GM23338 (cell line): ENCODE measurements around the gene GGT7. TPM values are rescaled to one million over a fixed set of nuclear protein-coding genes. Genes with fewer than 3 reads are reported as not detected.

ENCODE experiments used
- ATAC-seq: fragments of 200-7000 bp; cut with Tn5 transposase; 3 replicates; pipeline ENCODE4 v1.9.1; 2020
- DNase-seq: peaks from one replicate; pipeline ENCODE4 v3.0.0-alpha.2; 2015; ENCODE audit warnings: low spot score
- H2AFZ ChIP-seq: fragments of 200-600 bp; sonication (generic); 2 replicates; pipeline ENCODE4 v1.8.0; 2016; ENCODE audit warnings: antibody characterized with exemption, mild to moderate bottlenecking, moderate library complexity
- H3F3A ChIP-seq: fragments of 200-600 bp; sonication (generic); replicated peaks from 2 replicates; pipeline ENCODE4 v1.8.0; 2017; ENCODE audit warnings: antibody characterized with exemption, mixed run types, low read depth
- H3K27ac ChIP-seq: fragments of 200-600 bp; sonication (generic); 2 replicates; pipeline ENCODE4 v1.6.1; 2016; ENCODE audit warnings: low read depth
- H3K27me3 ChIP-seq: fragments of 200-600 bp; sonication (generic); 2 replicates; pipeline ENCODE4 v1.8.0; 2016; ENCODE audit warnings: mild to moderate bottlenecking, mixed run types, moderate library complexity; ENCODE audit not compliant: insufficient read depth
- H3K36me3 ChIP-seq: fragments of 200-600 bp; sonication (generic); 2 replicates; pipeline ENCODE4 v1.8.0; 2016; ENCODE audit warnings: mild to moderate bottlenecking; ENCODE audit not compliant: insufficient read depth
- H3K4me1 ChIP-seq: fragments of 200-600 bp; sonication (generic); 2 replicates; pipeline ENCODE4 v1.8.0; 2016; ENCODE audit warnings: mild to moderate bottlenecking, moderate library complexity; ENCODE audit not compliant: insufficient read depth
- H3K4me2 ChIP-seq: fragments of 200-600 bp; sonication (generic); 2 replicates; pipeline ENCODE4 v1.7.1; 2017; ENCODE audit warnings: mixed run types
- H3K4me3 ChIP-seq: fragments of 200-600 bp; sonication (generic); 2 replicates; pipeline ENCODE4 v1.6.1; 2016; ENCODE audit warnings: mixed run types
- H3K79me2 ChIP-seq: fragments of 200-600 bp; sonication (generic); replicated peaks from 2 replicates; pipeline ENCODE4 v1.8.0; 2017; ENCODE audit warnings: mild to moderate bottlenecking; ENCODE audit not compliant: insufficient read depth
- H3K9me2 ChIP-seq: fragments of 200-600 bp; sonication (generic); 2 replicates; pipeline ENCODE4 v1.8.0; 2017; ENCODE audit not compliant: insufficient read depth
- H4K20me1 ChIP-seq: fragments of 200-600 bp; sonication (generic); replicated peaks from 2 replicates; pipeline ENCODE4 v1.8.0; 2017; ENCODE audit warnings: mild to moderate bottlenecking; ENCODE audit not compliant: insufficient read depth
- H3K27ac Mint-ChIP-seq: 2 replicates; pipeline ENCODE4 v1.8.0; 2020; ENCODE audit warnings: inconsistent platforms, mild to moderate bottlenecking, moderate library complexity, mixed read lengths
- H3K27me3 Mint-ChIP-seq: 3 replicates; pipeline ENCODE4 v1.8.0; 2022; ENCODE audit warnings: low read depth, mild to moderate bottlenecking, moderate library complexity, mixed read lengths, inconsistent platforms; ENCODE audit not compliant: insufficient read depth, poor library complexity
- H3K36me3 Mint-ChIP-seq: 3 replicates; pipeline ENCODE4 v1.8.0; 2021; ENCODE audit warnings: low read depth, mild to moderate bottlenecking, inconsistent platforms, moderate library complexity, mixed read lengths
- H3K4me1 Mint-ChIP-seq: 3 replicates; pipeline ENCODE4 v1.8.0; 2020; ENCODE audit warnings: mild to moderate bottlenecking, inconsistent platforms, mixed read lengths
- H3K4me3 Mint-ChIP-seq: 3 replicates; pipeline ENCODE4 v1.8.0; 2021; ENCODE audit warnings: moderate library complexity, mild to moderate bottlenecking, inconsistent platforms, mixed read lengths
- H3K9me3 Mint-ChIP-seq: 3 replicates; pipeline ENCODE4 v1.8.0; 2020; ENCODE audit warnings: moderate library complexity, mild to moderate bottlenecking, inconsistent platforms, mixed read lengths
- ETS1 ChIP-seq: IDR thresholded peaks from 2 replicates; pipeline ENCODE4 v1.6.1; 2016; ENCODE audit warnings: antibody characterized with exemption
- EZH2 ChIP-seq: fragments of 200-600 bp; sonication (generic); IDR thresholded peaks from one replicate; pipeline ENCODE4 v1.8.0; 2017; ENCODE audit warnings: antibody characterized with exemption, mild to moderate bottlenecking, low read depth; ENCODE audit not compliant: unreplicated experiment
- POLR2AphosphoS5 ChIP-seq: IDR thresholded peaks from 2 replicates; pipeline ENCODE4 v1.6.1; 2016; ENCODE audit warnings: antibody characterized with exemption, low read depth
- polyA plus RNA-seq: library from polyadenylated mRNA; unstranded; fragments of >200 nt; fragmentation: Nextera tagmentation; extraction: Ambion mirVana; gene quantifications from 2 replicates; pipeline ENCODE4 v1.2.1, GENCODE V29; 2016
- total RNA-seq: library from RNA; depleted of rRNA; stranded (reverse); fragments of >200 nt; shearing (Covaris generic); gene quantifications from 2 replicates; pipeline ENCODE4 v1.2.3, GENCODE V29; 2014
- TF ChIP-seq, protein P1 (sequence below): fragments of 250-450 bp; sonication (Bioruptor Pico); IDR thresholded peaks from 2 replicates; pipeline ENCODE4 v1.5.0; 2020; ENCODE audit warnings: mild to moderate bottlenecking, moderate library complexity
- TF ChIP-seq, protein P2 (sequence below), 2 experiments: fragments of 200-600 bp in 1 of 2; sonication (generic) in 1 of 2; conservative IDR thresholded peaks; 2 replicates each; pipeline versions ENCODE4 v1.5.1 to v1.6.1; 2016 to 2017; ENCODE audit warnings: antibody characterized with exemption in 2 of 2, low read depth in 2 of 2, mild to moderate bottlenecking in 2 of 2, moderate library complexity in 1 of 2

GGT7 gene
- total and polyA plus RNA-seq, 2 experiments from 2014 or later = 23.6 to 24.6 TPM

DNA sequence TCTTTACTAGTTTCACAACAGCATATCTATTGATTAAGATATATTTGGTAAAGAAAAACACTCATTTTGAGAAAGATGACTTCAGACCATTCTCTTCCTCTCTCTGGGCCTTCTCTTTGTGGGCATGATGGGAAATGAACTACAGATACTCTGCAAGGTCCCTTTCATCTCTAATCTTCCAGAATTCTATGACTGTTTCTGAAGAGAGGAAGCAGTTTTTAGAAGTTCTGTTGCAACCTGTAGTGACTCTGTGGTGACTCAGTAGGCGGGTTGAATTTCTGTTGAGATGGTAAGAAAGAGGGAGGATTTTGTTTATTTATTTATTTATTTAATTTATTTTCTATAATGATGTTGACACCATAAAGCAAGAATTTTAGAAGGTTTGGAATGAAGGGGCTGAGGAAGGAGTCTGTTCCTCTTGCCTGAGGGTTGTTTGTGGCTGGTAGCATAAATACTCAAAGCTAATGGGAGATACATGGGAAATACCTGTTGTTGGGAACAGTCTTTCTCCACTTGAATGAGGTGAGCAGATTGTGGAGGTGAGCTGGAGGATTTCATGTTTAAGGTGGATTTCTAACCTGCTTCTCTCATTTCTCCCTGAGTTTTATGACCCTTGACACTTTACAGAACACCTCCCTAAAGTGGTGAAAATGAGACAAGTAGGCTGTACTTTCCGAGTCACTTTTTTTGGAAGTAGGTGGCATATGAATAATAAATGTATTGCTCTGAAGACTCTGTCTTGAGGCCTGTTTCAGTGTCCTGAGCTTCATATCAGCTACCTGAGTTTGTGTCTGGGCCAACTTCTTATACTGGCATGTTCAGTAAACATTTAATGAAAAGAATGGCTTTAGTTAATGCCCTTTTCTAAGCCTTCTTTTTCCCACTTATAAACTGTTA is 18.8 kb upstream of the GGT7 start:
- Mint-ChIP-seq H3K9me3 (no peaks in the 10 kb centered on the region), H3K27ac (no peak overlapping the region), H3K4me1 (no peaks in the 10 kb centered on the region), H3K27me3 (no peaks in the 10 kb centered on the region), H3K4me3 (no peak overlapping the region), H3K36me3 (no peaks in the 10 kb centered on the region)
- Histone ChIP-seq H3F3A (no peaks in the 10 kb centered on the region), H3K79me2 (no peaks in the 10 kb centered on the region; the same call in 1 of the 2 replicates), H4K20me1 (no peaks in the 10 kb centered on the region; the same call in 1 of the 2 replicates), H3K4me2 (no peak overlapping the region), H2AFZ (no peak overlapping the region), H3K27me3 (no peaks in the 10 kb centered on the region), H3K9me2 (no peaks in the 10 kb centered on the region), H3K27ac (no peak overlapping the region), H3K4me1 (no peaks in the 10 kb centered on the region), H3K36me3 (0 out of 2 replicates have a peak, but pooled peaks cover 3% of the 10 kb centered on the region), H3K4me3 (no peak overlapping the region)
- DNase-seq (no peak), ATAC-seq (no peak)
- TF ChIP-seq, protein P1, sequence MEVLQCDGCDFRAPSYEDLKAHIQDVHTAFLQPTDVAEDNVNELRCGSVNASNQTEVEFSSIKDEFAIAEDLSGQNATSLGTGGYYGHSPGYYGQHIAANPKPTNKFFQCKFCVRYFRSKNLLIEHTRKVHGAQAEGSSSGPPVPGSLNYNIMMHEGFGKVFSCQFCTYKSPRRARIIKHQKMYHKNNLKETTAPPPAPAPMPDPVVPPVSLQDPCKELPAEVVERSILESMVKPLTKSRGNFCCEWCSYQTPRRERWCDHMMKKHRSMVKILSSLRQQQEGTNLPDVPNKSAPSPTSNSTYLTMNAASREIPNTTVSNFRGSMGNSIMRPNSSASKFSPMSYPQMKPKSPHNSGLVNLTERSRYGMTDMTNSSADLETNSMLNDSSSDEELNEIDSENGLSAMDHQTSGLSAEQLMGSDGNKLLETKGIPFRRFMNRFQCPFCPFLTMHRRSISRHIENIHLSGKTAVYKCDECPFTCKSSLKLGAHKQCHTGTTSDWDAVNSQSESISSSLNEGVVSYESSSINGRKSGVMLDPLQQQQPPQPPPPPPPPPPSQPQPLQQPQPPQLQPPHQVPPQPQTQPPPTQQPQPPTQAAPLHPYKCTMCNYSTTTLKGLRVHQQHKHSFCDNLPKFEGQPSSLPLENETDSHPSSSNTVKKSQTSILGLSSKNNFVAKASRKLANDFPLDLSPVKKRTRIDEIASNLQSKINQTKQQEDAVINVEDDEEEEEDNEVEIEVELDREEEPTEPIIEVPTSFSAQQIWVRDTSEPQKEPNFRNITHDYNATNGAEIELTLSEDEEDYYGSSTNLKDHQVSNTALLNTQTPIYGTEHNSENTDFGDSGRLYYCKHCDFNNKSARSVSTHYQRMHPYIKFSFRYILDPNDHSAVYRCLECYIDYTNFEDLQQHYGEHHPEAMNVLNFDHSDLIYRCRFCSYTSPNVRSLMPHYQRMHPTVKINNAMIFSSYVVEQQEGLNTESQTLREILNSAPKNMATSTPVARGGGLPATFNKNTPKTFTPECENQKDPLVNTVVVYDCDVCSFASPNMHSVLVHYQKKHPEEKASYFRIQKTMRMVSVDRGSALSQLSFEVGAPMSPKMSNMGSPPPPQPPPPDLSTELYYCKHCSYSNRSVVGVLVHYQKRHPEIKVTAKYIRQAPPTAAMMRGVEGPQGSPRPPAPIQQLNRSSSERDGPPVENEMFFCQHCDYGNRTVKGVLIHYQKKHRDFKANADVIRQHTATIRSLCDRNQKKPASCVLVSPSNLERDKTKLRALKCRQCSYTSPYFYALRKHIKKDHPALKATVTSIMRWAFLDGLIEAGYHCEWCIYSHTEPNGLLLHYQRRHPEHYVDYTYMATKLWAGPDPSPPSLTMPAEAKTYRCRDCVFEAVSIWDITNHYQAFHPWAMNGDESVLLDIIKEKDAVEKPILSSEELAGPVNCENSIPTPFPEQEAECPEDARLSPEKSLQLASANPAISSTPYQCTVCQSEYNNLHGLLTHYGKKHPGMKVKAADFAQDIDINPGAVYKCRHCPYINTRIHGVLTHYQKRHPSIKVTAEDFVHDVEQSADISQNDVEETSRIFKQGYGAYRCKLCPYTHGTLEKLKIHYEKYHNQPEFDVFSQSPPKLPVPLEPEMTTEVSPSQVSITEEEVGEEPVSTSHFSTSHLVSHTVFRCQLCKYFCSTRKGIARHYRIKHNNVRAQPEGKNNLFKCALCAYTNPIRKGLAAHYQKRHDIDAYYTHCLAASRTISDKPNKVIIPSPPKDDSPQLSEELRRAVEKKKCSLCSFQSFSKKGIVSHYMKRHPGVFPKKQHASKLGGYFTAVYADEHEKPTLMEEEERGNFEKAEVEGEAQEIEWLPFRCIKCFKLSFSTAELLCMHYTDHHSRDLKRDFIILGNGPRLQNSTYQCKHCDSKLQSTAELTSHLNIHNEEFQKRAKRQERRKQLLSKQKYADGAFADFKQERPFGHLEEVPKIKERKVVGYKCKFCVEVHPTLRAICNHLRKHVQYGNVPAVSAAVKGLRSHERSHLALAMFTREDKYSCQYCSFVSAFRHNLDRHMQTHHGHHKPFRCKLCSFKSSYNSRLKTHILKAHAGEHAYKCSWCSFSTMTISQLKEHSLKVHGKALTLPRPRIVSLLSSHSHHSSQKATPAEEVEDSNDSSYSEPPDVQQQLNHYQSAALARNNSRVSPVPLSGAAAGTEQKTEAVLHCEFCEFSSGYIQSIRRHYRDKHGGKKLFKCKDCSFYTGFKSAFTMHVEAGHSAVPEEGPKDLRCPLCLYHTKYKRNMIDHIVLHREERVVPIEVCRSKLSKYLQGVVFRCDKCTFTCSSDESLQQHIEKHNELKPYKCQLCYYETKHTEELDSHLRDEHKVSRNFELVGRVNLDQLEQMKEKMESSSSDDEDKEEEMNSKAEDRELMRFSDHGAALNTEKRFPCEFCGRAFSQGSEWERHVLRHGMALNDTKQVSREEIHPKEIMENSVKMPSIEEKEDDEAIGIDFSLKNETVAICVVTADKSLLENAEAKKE = no peak
- TF ChIP-seq EZH2 (no peak), ETS1 (no peak), POLR2AphosphoS5 (no peak)
- TF ChIP-seq, protein P2, sequence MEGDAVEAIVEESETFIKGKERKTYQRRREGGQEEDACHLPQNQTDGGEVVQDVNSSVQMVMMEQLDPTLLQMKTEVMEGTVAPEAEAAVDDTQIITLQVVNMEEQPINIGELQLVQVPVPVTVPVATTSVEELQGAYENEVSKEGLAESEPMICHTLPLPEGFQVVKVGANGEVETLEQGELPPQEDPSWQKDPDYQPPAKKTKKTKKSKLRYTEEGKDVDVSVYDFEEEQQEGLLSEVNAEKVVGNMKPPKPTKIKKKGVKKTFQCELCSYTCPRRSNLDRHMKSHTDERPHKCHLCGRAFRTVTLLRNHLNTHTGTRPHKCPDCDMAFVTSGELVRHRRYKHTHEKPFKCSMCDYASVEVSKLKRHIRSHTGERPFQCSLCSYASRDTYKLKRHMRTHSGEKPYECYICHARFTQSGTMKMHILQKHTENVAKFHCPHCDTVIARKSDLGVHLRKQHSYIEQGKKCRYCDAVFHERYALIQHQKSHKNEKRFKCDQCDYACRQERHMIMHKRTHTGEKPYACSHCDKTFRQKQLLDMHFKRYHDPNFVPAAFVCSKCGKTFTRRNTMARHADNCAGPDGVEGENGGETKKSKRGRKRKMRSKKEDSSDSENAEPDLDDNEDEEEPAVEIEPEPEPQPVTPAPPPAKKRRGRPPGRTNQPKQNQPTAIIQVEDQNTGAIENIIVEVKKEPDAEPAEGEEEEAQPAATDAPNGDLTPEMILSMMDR (conservative IDR thresholded peaks at IDR 0.05; ENCODE audit: low read depth in 2 of 2) = no peak
